HepG2 (cell line): ENCODE results near the gene BRD3. TPM values are rescaled to one million over a fixed set of nuclear protein-coding genes. Genes with fewer than 3 reads are reported as not detected.

Source experiments
- ATAC-seq: fragments of 200-7000 bp; cut with Tn5 transposase; 3 replicates; pipeline ENCODE4 v1.9.1; 2020; ENCODE audit warnings: mild to moderate bottlenecking, moderate library complexity
- BruUV-seq: library from RNA; stranded (reverse); fragments of 400-500 nt; replicated peaks from 2 replicates; lab custom pipeline; 2021; lab: Mats Ljungman, UMichigan
- CTCF ChIA-PET: fragments of 300-600 bp; formaldehyde crosslinking; extraction: SDS; loops from one replicate; lab custom pipeline; 2021; ENCODE audit warnings: low total read pairs, inconsistent platforms, low intra/inter-chr PET ratio; lab: Yijun Ruan, JAX
- POLR2A ChIA-PET: fragments of 350-600 bp; sonication (Branson Sonifier 250); formaldehyde crosslinking; loops from one replicate; lab custom pipeline; 2020; ENCODE audit warnings: antibody characterized with exemption, inconsistent platforms; lab: Yijun Ruan, JAX
- DNase-seq: peaks from one replicate; pipeline ENCODE4 v3.0.0-alpha.2; 2015; ENCODE audit warnings: low spot score
- FAIRE-seq: peaks from 3 replicates; lab custom pipeline; 2011; peaks lifted over from hg19 to GRCh38; lab: Jason Lieb, UNC
- H2AFZ ChIP-seq: one replicate; pipeline ENCODE4 v1.6.1; 2011; ENCODE audit warnings: low read length, inconsistent platforms
- H3K27ac ChIP-seq: fragments of 300-600 bp; 3 replicates; pipeline ENCODE4 v1.8.0; 2011; ENCODE audit warnings: mixed run types, mild to moderate bottlenecking, mixed read lengths, low read length, inconsistent platforms; ENCODE audit not compliant: insufficient read depth; ENCODE audit errors: extremely low read length
- H3K27me3 ChIP-seq, 2 experiments: fragments of 200-600 bp in 1 of 2; 2 replicates in 1 of 2; 3 replicates in 1 of 2; pipeline versions ENCODE4 v1.6.0 to v1.8.0; 2011; ENCODE audit warnings: low read length in 2 of 2, mild to moderate bottlenecking in 2 of 2, moderate library complexity in 2 of 2, inconsistent platforms in 1 of 2; ENCODE audit not compliant: insufficient read depth in 2 of 2, control insufficient read depth in 1 of 2
- H3K36me3 ChIP-seq, 2 experiments: fragments of 200-600 bp in 1 of 2; replicated peaks in 1 of 2; 2 replicates in 1 of 2; 3 replicates in 1 of 2; pipeline versions ENCODE4 v1.5.1 to v1.8.0; 2011; ENCODE audit warnings: low read length in 2 of 2, inconsistent platforms in 1 of 2; ENCODE audit not compliant: insufficient read depth in 2 of 2, control insufficient read depth in 1 of 2
- H3K4me1 ChIP-seq: 2 replicates; pipeline ENCODE4 v1.5.1; 2012; ENCODE audit warnings: low read length, inconsistent platforms; ENCODE audit not compliant: insufficient read depth
- H3K4me2 ChIP-seq: 2 replicates; pipeline ENCODE4 v1.6.0; 2011; ENCODE audit warnings: low read depth, low read length, inconsistent platforms
- H3K4me3 ChIP-seq, 3 experiments: fragments of 200-600 bp in 1 of 3; sonication (generic), shearing (Covaris generic) in 1 of 3; replicated peaks in 1 of 3; 2 replicates each; pipeline ENCODE4 v1.5.1; 2011 to 2016; ENCODE audit warnings: low read length in 3 of 3, inconsistent platforms in 2 of 3, low read depth in 2 of 3, mild to moderate bottlenecking in 2 of 3, control low read depth in 1 of 3, mixed read lengths in 1 of 3; ENCODE audit not compliant: insufficient read depth in 1 of 3
- H3K79me2 ChIP-seq: one replicate; pipeline ENCODE4 v1.6.1; 2011; ENCODE audit warnings: low read length, inconsistent platforms; ENCODE audit not compliant: insufficient read depth
- H3K9ac ChIP-seq: 2 replicates; pipeline ENCODE4 v1.6.0; 2011; ENCODE audit warnings: mild to moderate bottlenecking, low read depth, low read length, inconsistent platforms; ENCODE audit not compliant: insufficient read depth
- H3K9me3 ChIP-seq: 2 replicates; pipeline ENCODE4 v1.5.1; 2012; ENCODE audit warnings: mild to moderate bottlenecking, low read length
- H4K20me1 ChIP-seq: 2 replicates; pipeline ENCODE4 v1.6.0; 2011; ENCODE audit warnings: inconsistent platforms, mild to moderate bottlenecking, low read length, moderate library complexity; ENCODE audit not compliant: insufficient read depth
- AGO2 ChIP-seq: fragments of 200-400 bp; formaldehyde crosslinking; optimal IDR thresholded peaks from 2 replicates; pipeline ENCODE3; 2017; ENCODE audit warnings: mild to moderate bottlenecking, low read depth, low read length, moderate library complexity
- BATF2 ChIP-seq: sonication (generic); formaldehyde crosslinking; IDR thresholded peaks from 2 replicates; pipeline ENCODE4 v1.8.0; 2022; ENCODE audit warnings: mild to moderate bottlenecking, missing genetic modification reagents, moderate library complexity
- CEBPG ChIP-seq: IDR thresholded peaks from 2 replicates; pipeline ENCODE4 v1.6.1; 2016
- CREM ChIP-seq, 2 experiments: sonication (generic) in 1 of 2; formaldehyde crosslinking in 1 of 2; IDR thresholded peaks; 2 replicates each; pipeline versions ENCODE4 v1.4.0 to v1.6.1; 2016 to 2020; ENCODE audit warnings: antibody characterized with exemption in 1 of 2, mild to moderate bottlenecking in 1 of 2, missing genetic modification reagents in 1 of 2
- CSRNP1 ChIP-seq: sonication (generic); formaldehyde crosslinking; IDR thresholded peaks from 2 replicates; pipeline ENCODE4 v1.8.1; 2023; ENCODE audit warnings: mild to moderate bottlenecking, missing genetic modification reagents
- GLMP ChIP-seq: sonication (generic); formaldehyde crosslinking; IDR thresholded peaks from 2 replicates; pipeline ENCODE4 v1.9.0; 2021; ENCODE audit warnings: missing genetic modification reagents, mild to moderate bottlenecking, borderline replicate concordance
- HNRNPLL ChIP-seq: fragments of 200-400 bp; formaldehyde crosslinking; IDR thresholded peaks from 2 replicates; pipeline ENCODE4 v1.6.1; 2017; ENCODE audit warnings: mild to moderate bottlenecking, low read depth, low read length; ENCODE audit not compliant: poor library complexity, severe bottlenecking
- KMT2B ChIP-seq: IDR thresholded peaks from 2 replicates; pipeline ENCODE4 v1.6.1; 2016; ENCODE audit warnings: missing genetic modification reagents, missing compliant biosample characterization
- NFKBIZ ChIP-seq: IDR thresholded peaks from 2 replicates; pipeline ENCODE4 v1.6.1; 2018; ENCODE audit warnings: missing genetic modification reagents, missing compliant biosample characterization
- PREB ChIP-seq: sonication (generic); formaldehyde crosslinking; IDR thresholded peaks from 2 replicates; pipeline ENCODE4 v1.4.0; 2020; ENCODE audit warnings: missing genetic modification reagents
- PTBP1 ChIP-seq: fragments of 200-400 bp; formaldehyde crosslinking; IDR thresholded peaks from 2 replicates; pipeline ENCODE4 v1.6.1; 2018; ENCODE audit warnings: low read length, low read depth; ENCODE audit not compliant: poor library complexity, severe bottlenecking
- SAP130 ChIP-seq: IDR thresholded peaks from 2 replicates; pipeline ENCODE4 v1.6.1; 2016; ENCODE audit warnings: low read depth
- YEATS4 ChIP-seq: sonication (generic); formaldehyde crosslinking; IDR thresholded peaks from 2 replicates; pipeline ENCODE4 v1.4.0; 2020; ENCODE audit warnings: missing genetic modification reagents, borderline replicate concordance
- YY1 ChIP-seq: IDR thresholded peaks from 2 replicates; pipeline ENCODE4 v1.6.1; 2011; ENCODE audit warnings: low read length, low read depth, moderate library complexity, mild to moderate bottlenecking; ENCODE audit not compliant: insufficient read depth, insufficient replicate concordance
- ZIK1 ChIP-seq: sonication (generic); formaldehyde crosslinking; IDR thresholded peaks from 2 replicates; pipeline ENCODE4 v1.5.0; 2020; ENCODE audit warnings: mild to moderate bottlenecking, low read depth, missing genetic modification reagents, borderline replicate concordance
- ZNF12 ChIP-seq: sonication (generic); formaldehyde crosslinking; IDR thresholded peaks from 2 replicates; pipeline ENCODE4 v1.5.0; 2020; ENCODE audit warnings: missing genetic modification reagents
- ZNF552 ChIP-seq: sonication (generic); formaldehyde crosslinking; IDR thresholded peaks from 2 replicates; pipeline ENCODE4 v1.9.0; 2022; ENCODE audit warnings: missing genetic modification reagents, mild to moderate bottlenecking, borderline replicate concordance
- ZNF558 ChIP-seq: sonication (generic); formaldehyde crosslinking; IDR thresholded peaks from 2 replicates; pipeline ENCODE4 v1.9.0; 2022; ENCODE audit warnings: mild to moderate bottlenecking, missing genetic modification reagents, borderline replicate concordance
- WGBS: methylation state at CpG from one replicate; pipeline ENCODE4 v1.1.6; 2017; ENCODE audit warnings: low lambda C conversion rate; 5-methylcytosine and 5-hydroxymethylcytosine counted together
- in situ Hi-C: cut with HindIII; loops from 2 replicates; pipeline ENCODE4 v1.10.0; 2017; ENCODE audit warnings: low pct_unique_long_range_greater_than_20kb; ENCODE audit not compliant: extremely low pct_ligation_motif_present
- intact Hi-C: fragments of 100-400 bp; cut with micrococcal nuclease; formaldehyde crosslinking; loops from one replicate; pipeline ENCODE4 v1.10.0; 2022; ENCODE audit not compliant: unreplicated experiment
- polyA plus RNA-seq, 8 experiments: library from polyadenylated mRNA; depleted of rRNA in 3 of 8; stranded (reverse) in 7 of 8; unstranded in 1 of 8; fragments of >200 nt; fragmentation: Illumina TruSeq in 4 of 8; extraction: Trizol in 4 of 8; gene quantifications; 2 replicates each; pipeline versions ENCODE4 v1.2.1 to v1.2.3, GENCODE V29; 2011 to 2016; ENCODE audit warnings: low read depth in 4 of 8, missing spikeins in 1 of 8, mixed read lengths in 1 of 8; ENCODE audit not compliant: insufficient read depth in 1 of 8
- total RNA-seq, 5 experiments: library from RNA; depleted of rRNA; stranded (reverse); fragments of >200 nt; fragmentation: Illumina TruSeq; extraction: Trizol; gene quantifications; 2 replicates each; pipeline ENCODE4 v1.2.3, GENCODE V29; 2016; ENCODE audit warnings: low read depth in 1 of 5

BRD3 gene
- total and polyA plus RNA-seq, 2 of the 13 experiments (the other 11 are each of a cell fraction or from before 2014, with no cell fraction given) = 5.9 to 12.9 TPM

GRCh38 chr9:134066913-134067851 lies 644 bp downstream of the BRD3 start:
- Histone ChIP-seq H3K4me1 (peaks cover 48% of the 10 kb centered on the region), H2AFZ (no peak overlapping the region), H3K9me3 (no peaks in the 10 kb centered on the region), H3K4me2 (peak overlapping the region; percentile 86), H3K27me3 (peaks cover 9 to 29% of the 10 kb centered on the region in 2 experiments; a peak in 4 of 5 replicates), H3K9ac (peak overlapping the region; percentile 90), H3K79me2 (peaks cover 50% of the 10 kb centered on the region), H3K27ac (peak overlapping the region; percentile 81), H3K36me3 (no peaks in the 10 kb centered on the region; a peak in 1 of 5 replicates), H3K4me3 (peak overlapping the region; percentile 81 to 97 (median 82)), H4K20me1 (peaks cover 31% of the 10 kb centered on the region)
- in situ Hi-C loops (loop anchor here (10.0 kb wide), 1 partner anchor 268 kb away; no protein-coding TSS in a partner anchor), intact Hi-C loops (loop anchor here (5.0 kb wide), 1 partner anchor 40 kb away; the partner anchor contains the start of gene BRD3OS)
- no peak for FAIRE-seq
- ChIA-PET POLR2A (interaction anchor here (1.2 kb wide), 1 partner anchor 278 kb away, joined by 3 read pairs; no protein-coding TSS in a partner anchor), CTCF (no interaction called here)
- no peak for DNase-seq
- 0% methylated on average over 9 of the region's 126 CpGs for WGBS
- ATAC-seq = no peak
- no TSS peak for BruUV-seq
- TF ChIP-seq CREM (IDR thresholded peaks at IDR 0.05) (no peak), CREM (CRISPR knock-in tag; IDR thresholded peaks at IDR 0.05) (no peak), YY1 (peak; percentile 75), HNRNPLL (peak; percentile 22), GLMP (CRISPR knock-in tag) (no peak), AGO2 (peak; percentile 80), ZNF12 (CRISPR knock-in tag) (no peak), PTBP1 (peak; percentile 58), ZNF558 (0 out of 2 replicates have a peak, but pooled peaks have one; percentile 32), KMT2B (CRISPR knock-in tag) (0 out of 2 replicates have a peak, but pooled peaks have one; percentile 20), NFKBIZ (no peak), ZNF552 (CRISPR knock-in tag) (no peak), YEATS4 (CRISPR knock-in tag) (no peak), PREB (CRISPR knock-in tag) (no peak), CEBPG (CRISPR knock-in tag) (no peak), CSRNP1 (CRISPR knock-in tag) (no peak), BATF2 (CRISPR knock-in tag) (no peak), ZIK1 (CRISPR knock-in tag) (0 out of 2 replicates have a peak, but pooled peaks have one; percentile 14), SAP130 (peak; percentile 3; the same call in 1 of the 2 replicates)
